Measurements from ENCODE around the gene METTL15.
"Not testable (repeated sequence)": the region's sequence is repeated elsewhere in the genome, so short reads cannot be mapped to it uniquely, and the experiment has no call there.

Gene METTL15

DNA sequence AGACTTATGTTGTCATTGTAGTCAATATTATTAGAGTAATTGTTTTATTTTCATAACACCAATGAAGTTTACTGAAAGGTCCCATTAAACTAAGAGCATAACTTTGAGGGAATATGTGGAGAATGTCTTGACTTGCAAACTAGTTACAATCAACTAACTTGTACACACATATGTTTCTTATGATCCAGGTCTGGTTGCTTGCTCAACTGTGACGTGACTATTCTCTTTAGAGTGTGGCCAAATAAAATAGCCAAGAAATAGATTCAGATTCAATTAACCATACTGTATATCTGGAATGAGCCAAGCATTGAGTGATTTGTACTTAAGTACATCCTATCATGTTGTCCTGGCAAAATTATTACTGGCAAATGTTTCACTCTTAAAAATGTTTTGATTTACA is 101.7 kb downstream of the METTL15 start:
- TF ChIP-seq, protein P1, sequence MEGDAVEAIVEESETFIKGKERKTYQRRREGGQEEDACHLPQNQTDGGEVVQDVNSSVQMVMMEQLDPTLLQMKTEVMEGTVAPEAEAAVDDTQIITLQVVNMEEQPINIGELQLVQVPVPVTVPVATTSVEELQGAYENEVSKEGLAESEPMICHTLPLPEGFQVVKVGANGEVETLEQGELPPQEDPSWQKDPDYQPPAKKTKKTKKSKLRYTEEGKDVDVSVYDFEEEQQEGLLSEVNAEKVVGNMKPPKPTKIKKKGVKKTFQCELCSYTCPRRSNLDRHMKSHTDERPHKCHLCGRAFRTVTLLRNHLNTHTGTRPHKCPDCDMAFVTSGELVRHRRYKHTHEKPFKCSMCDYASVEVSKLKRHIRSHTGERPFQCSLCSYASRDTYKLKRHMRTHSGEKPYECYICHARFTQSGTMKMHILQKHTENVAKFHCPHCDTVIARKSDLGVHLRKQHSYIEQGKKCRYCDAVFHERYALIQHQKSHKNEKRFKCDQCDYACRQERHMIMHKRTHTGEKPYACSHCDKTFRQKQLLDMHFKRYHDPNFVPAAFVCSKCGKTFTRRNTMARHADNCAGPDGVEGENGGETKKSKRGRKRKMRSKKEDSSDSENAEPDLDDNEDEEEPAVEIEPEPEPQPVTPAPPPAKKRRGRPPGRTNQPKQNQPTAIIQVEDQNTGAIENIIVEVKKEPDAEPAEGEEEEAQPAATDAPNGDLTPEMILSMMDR (IDR thresholded peaks at IDR 0.05; ENCODE audit: extremely low read depth, missing control alignments): no peak
- DNase-seq (ENCODE audit: low spot score): no peak

DNA sequence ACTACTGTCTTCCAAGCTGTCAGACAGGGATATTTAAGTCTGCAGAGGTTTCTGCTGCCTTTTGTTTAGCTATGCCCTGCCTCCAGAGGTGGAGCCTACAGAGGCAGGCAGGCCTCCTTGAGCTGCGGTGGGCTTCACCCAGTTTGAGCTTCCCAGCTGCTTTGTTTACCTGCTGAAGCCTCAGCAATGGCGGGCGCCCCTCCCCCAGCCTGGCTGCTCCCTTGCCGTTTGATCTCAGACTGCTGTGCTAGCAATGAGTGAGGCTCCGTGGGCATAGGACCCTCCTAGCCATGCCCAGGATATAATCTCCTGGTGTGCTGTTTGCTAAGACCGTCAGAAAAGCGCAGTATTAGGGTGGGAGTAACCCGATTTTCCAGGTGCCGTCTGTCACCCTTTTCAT is 113.9 kb downstream of the METTL15 start:
- DNase-seq (ENCODE audit: low spot score): not testable (repeated sequence)

DNA sequence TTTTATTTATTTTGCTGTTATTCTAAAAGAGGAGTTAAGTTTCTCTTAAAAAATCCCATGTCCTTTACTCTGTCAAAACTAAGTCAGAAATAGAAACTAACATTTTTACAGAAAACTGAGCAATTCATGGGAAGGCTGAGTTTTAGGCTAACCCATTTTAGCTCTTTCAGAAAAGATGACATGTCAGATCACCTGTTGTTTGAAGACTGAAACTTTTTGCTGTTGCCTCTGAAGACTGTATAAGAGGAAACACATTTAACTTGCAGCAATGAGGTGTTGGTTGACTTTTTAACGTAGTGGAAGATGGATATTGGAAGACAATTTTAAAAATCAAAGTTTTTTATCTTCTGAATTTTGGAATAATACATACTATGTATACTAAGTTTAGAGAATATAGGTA is 115.4 kb downstream of the METTL15 start:
- DNase-seq (ENCODE audit: low spot score): peak; percentile 6
- TF ChIP-seq, protein P1 (IDR thresholded peaks at IDR 0.05; ENCODE audit: extremely low read depth, missing control alignments): no peak

- DNase-seq (ENCODE audit: low spot score): no peak
- TF ChIP-seq, protein P1 (IDR thresholded peaks at IDR 0.05; ENCODE audit: extremely low read depth, missing control alignments): no peak
Measured at GRCh38 chr11:28223994-28224393, 115.8 kb downstream of the METTL15 start.

DNA sequence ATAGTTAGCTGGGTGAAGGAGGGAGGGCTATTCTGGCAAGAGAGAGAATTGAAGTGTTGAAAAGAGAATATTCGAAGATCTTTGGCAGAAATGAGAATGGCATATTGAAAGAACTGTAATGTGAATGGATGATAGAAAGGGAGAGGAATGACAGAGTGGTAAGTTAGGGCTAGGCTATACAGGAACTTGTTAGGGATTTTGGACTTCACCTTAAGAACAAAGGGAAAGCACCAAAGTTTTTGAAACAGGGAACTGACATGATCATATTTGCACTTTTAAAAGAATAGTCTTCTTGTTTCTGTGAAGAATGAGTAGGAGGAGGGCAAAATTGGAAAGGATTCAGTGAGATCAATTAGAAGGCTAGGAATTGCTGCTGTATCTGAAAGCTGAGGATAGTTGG is 119.3 kb downstream of the METTL15 start:
- TF ChIP-seq, protein P1 (IDR thresholded peaks at IDR 0.05; ENCODE audit: extremely low read depth, missing control alignments): no peak
- no peak for DNase-seq (ENCODE audit: low spot score)

DNA sequence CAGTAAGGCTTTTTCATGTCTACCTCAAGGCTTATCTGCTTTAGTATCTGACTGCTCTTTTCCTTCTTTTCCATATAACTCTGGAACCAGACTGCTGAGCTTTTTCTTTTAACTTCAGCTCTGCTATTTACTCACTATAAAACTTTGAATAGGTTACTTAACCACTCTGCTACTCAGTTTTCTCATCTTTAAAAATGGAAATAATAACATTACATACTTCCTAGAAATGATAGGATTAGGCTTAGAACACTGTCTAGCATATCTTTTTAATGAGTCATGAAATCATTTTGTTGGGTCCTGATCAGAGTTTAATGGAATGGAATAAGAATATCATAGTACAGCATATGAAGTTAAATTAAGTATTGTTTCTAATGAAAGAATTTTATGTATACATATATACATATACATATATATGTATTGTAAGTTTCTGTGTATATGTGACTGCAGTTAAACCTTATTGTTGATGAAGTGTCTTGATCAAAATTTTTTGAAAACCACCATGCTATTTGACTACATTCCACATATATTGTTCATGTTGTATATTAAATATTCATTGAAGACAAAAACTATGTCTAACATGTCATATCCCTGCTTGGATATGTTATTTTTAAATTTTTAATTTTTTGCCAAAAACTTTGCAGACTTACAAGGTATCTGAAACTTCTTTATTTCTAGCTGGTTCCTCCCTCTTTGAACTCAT is 120.2 kb downstream of the METTL15 start:
- no peak for DNase-seq (ENCODE audit: low spot score)
- TF ChIP-seq, protein P1 (IDR thresholded peaks at IDR 0.05; ENCODE audit: extremely low read depth, missing control alignments): no peak

GRCh38 chr11:28231475-28231874 is 123.3 kb downstream of the METTL15 start:
- TF ChIP-seq, protein P1 (IDR thresholded peaks at IDR 0.05; ENCODE audit: extremely low read depth, missing control alignments): no peak
- DNase-seq (ENCODE audit: low spot score): no peak

GRCh38 chr11:28232649-28233048 is 124.5 kb downstream of the METTL15 start:
- TF ChIP-seq, protein P1 (IDR thresholded peaks at IDR 0.05; ENCODE audit: extremely low read depth, missing control alignments): no peak

More at GRCh38 chr11:28232649-28233048, 124.5 kb downstream of the METTL15 start:
- DNase-seq (ENCODE audit: low spot score): no peak

All from GM20000 (cell line).